ENCODE results near the gene CAPN12. TPM values are rescaled to one million over a fixed set of nuclear protein-coding genes. Genes with fewer than 3 reads are reported as not detected.

CAPN12 gene
- total RNA-seq, 1 experiment from 2014 or later: 43.9 TPM

DNA sequence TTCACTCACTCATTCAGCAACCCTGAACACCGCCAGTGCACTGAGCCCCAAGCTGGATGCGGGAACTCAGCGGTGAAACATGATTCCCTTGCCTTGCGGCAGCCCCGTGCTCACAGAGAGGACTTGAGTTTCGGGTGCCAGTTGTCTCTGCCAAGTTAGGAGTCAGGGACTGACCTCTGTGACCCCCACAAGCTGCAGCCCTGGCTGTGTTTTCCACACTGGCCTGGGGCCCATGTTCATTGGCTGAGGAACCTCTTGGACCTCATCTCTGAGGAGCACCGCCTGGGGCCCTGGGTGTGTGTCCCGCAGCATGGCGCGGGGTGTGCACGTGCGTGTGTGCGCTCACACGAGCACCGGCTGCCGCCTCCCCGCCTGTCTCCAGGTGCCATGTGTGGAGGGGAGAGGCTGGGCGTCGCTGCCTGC is 31.0 kb downstream of the CAPN12 start:
- Histone ChIP-seq H3K27me3 (ENCODE audit: insufficient read depth, low read depth) (no peaks in the 10 kb centered on the region), H3K9me2 (ENCODE audit: insufficient read depth) (no peaks in the 10 kb centered on the region), H3K9me3 (ENCODE audit: insufficient read depth, low read depth) (no peaks in the 10 kb centered on the region), H4K20me1 (ENCODE audit: insufficient read depth) (peaks cover 2% of the 10 kb centered on the region; the same call in 1 of the 2 replicates), H3K4me2 (no peak overlapping the region), H3K27ac (no peak overlapping the region), H3K79me2 (ENCODE audit: low read depth) (peaks cover 44% of the 10 kb centered on the region), H3F3A (ENCODE audit: insufficient read depth, low read depth) (peaks cover 72% of the 10 kb centered on the region; the same call in 1 of the 2 replicates), H2AFZ (no peak overlapping the region), H3K4me3 (no peak overlapping the region), H3K36me3 (ENCODE audit: low read depth) (peaks cover 51% of the 10 kb centered on the region), H3K4me1 (replicated peaks; ENCODE audit: insufficient read depth) (peaks cover under 1% of the 10 kb centered on the region; the same call in 1 of the 2 replicates)
- BruUV-seq (replicated peaks): no TSS peak
- DNase-seq: no peak
- CTCF ChIA-PET: no interaction called here
- intact Hi-C loops (cut with micrococcal nuclease; ENCODE audit: unreplicated experiment): no loop called here
- POLR2A ChIA-PET (ENCODE audit: unreplicated experiment): no interaction called here
- TF ChIP-seq, protein P1, sequence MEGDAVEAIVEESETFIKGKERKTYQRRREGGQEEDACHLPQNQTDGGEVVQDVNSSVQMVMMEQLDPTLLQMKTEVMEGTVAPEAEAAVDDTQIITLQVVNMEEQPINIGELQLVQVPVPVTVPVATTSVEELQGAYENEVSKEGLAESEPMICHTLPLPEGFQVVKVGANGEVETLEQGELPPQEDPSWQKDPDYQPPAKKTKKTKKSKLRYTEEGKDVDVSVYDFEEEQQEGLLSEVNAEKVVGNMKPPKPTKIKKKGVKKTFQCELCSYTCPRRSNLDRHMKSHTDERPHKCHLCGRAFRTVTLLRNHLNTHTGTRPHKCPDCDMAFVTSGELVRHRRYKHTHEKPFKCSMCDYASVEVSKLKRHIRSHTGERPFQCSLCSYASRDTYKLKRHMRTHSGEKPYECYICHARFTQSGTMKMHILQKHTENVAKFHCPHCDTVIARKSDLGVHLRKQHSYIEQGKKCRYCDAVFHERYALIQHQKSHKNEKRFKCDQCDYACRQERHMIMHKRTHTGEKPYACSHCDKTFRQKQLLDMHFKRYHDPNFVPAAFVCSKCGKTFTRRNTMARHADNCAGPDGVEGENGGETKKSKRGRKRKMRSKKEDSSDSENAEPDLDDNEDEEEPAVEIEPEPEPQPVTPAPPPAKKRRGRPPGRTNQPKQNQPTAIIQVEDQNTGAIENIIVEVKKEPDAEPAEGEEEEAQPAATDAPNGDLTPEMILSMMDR (conservative IDR thresholded peaks at IDR 0.05): no peak
- no peak for TF ChIP-seq EZH2 (IDR thresholded peaks at IDR 0.05; ENCODE audit: low read depth)

DNA sequence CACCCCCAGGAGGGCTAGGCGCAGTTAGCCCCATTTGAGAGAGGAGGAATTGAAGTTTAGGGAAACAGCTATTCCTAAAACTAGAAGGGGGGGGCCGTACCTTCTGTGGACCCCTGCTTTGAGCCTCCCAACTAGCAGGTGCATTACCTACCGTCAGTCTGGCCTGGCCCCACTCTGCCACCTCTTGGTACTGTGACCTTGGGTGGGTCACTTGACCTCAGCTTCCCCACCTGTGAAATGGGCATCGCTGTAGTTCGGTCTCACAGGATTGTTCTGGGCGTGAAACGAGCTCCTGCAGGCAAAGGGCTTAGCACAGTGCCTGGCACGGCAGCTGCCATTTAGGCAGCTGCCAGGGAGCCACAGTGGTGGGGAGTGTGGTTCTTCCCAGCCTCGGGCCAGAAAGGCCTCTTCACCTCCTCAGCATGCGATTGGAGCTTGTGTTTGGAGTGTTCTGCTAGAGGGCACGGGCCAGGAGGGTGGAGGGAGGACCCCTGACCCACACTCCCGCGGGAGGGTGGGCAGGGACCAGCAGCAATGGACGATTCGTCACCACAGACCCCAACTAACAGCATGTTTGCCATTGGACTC is 32.0 kb downstream of the CAPN12 start:
- Histone ChIP-seq H3K9me3 (ENCODE audit: insufficient read depth, low read depth) (no peaks in the 10 kb centered on the region), H3K36me3 (ENCODE audit: low read depth) (peaks cover 52% of the 10 kb centered on the region), H3K4me3 (no peak overlapping the region), H3K4me1 (replicated peaks; ENCODE audit: insufficient read depth) (peaks cover 10% of the 10 kb centered on the region), H3K4me2 (no peak overlapping the region), H3K79me2 (ENCODE audit: low read depth) (peaks cover 50% of the 10 kb centered on the region), H4K20me1 (ENCODE audit: insufficient read depth) (peaks cover 12% of the 10 kb centered on the region; the same call in 1 of the 2 replicates), H3K9me2 (ENCODE audit: insufficient read depth) (no peaks in the 10 kb centered on the region), H3F3A (ENCODE audit: insufficient read depth, low read depth) (peaks cover 82% of the 10 kb centered on the region), H2AFZ (no peak overlapping the region), H3K27me3 (ENCODE audit: insufficient read depth, low read depth) (no peaks in the 10 kb centered on the region), H3K27ac (no peak overlapping the region)
- no peak for DNase-seq
- intact Hi-C loops (cut with micrococcal nuclease; ENCODE audit: unreplicated experiment): no loop called here
- CTCF ChIA-PET: no interaction called here
- POLR2A ChIA-PET (ENCODE audit: unreplicated experiment): no interaction called here
- TF ChIP-seq, protein P1 (conservative IDR thresholded peaks at IDR 0.05): no peak
- BruUV-seq (replicated peaks): no TSS peak

DNA sequence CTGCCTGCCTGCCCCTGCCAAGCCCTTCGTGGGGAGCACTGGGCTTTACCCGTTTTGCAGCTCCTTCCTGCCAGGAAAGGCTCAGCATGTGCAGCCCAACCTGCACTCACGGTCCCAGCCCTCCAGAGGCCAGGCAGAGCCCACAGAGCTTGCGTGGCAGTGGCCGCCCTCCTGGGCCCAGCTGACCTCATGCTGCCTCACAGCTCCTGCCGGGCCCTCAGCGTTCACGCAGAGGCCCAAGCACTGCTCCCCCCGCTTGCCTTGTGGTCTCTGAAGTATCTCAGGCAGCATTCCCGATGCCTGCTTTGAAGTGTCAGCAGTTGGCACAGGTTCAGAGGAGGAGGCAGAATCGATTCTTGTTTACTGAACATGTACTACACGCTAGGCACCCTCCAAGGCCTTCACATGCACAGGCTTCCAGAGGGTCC is 32.5 kb downstream of the CAPN12 start:
- Histone ChIP-seq H3K27ac (no peak overlapping the region), H4K20me1 (ENCODE audit: insufficient read depth) (peaks cover 15% of the 10 kb centered on the region; the same call in 1 of the 2 replicates), H3K27me3 (ENCODE audit: insufficient read depth, low read depth) (no peaks in the 10 kb centered on the region), H3K4me1 (replicated peaks; ENCODE audit: insufficient read depth) (peaks cover 16% of the 10 kb centered on the region), H3K79me2 (ENCODE audit: low read depth) (peaks cover 52% of the 10 kb centered on the region), H3K9me3 (ENCODE audit: insufficient read depth, low read depth) (no peaks in the 10 kb centered on the region), H3K4me3 (no peak overlapping the region), H3K4me2 (no peak overlapping the region), H3F3A (ENCODE audit: insufficient read depth, low read depth) (peaks cover 87% of the 10 kb centered on the region), H3K36me3 (ENCODE audit: low read depth) (peaks cover 56% of the 10 kb centered on the region), H3K9me2 (ENCODE audit: insufficient read depth) (no peaks in the 10 kb centered on the region), H2AFZ (no peak overlapping the region)
- BruUV-seq (replicated peaks): no TSS peak
- TF ChIP-seq, protein P1 (conservative IDR thresholded peaks at IDR 0.05): no peak
- no peak for TF ChIP-seq EZH2 (IDR thresholded peaks at IDR 0.05; ENCODE audit: low read depth)
- intact Hi-C loops (cut with micrococcal nuclease; ENCODE audit: unreplicated experiment): no loop called here
- no peak for DNase-seq
- POLR2A ChIA-PET (ENCODE audit: unreplicated experiment): no interaction called here
- CTCF ChIA-PET: no interaction called here

Data from PC-9 (cell line).